Measurements from ENCODE around the gene SRC.
A peak's percentile ranks its signal among the peaks of the same experiment; 100 is the strongest.

The SRC gene

GRCh38 chr20:37390891-37391525, 45.1 kb downstream of the SRC start:
- no peaks in the 10 kb centered on the region for H3K9me3 Mint-ChIP-seq
- DNase-seq, result peak; percentile 16
- H3K27ac Mint-ChIP-seq, result no peak overlapping the region
- no peak overlapping the region for H3K4me3 Mint-ChIP-seq
- no peaks in the 10 kb centered on the region for H3K4me1 Mint-ChIP-seq (ENCODE audit: low read depth)
- H3K36me3 Mint-ChIP-seq (ENCODE audit: low read depth), result no peaks in the 10 kb centered on the region
- no peaks in the 10 kb centered on the region for H3K27me3 Mint-ChIP-seq

- Mint-ChIP-seq H3K9me3 (no peaks in the 10 kb centered on the region), H3K27me3 (no peaks in the 10 kb centered on the region)
These were observed 46.7 kb downstream of the SRC start for GRCh38 chr20:37392441-37393195.

GRCh38 chr20:37393196-37393862, 47.4 kb downstream of the SRC start:
- H3K9me3 Mint-ChIP-seq, result no peaks in the 10 kb centered on the region
- no peak overlapping the region for H3K4me3 Mint-ChIP-seq
- no peak for DNase-seq
- H3K27me3 Mint-ChIP-seq, result no peaks in the 10 kb centered on the region
- H3K36me3 Mint-ChIP-seq (ENCODE audit: low read depth), result no peaks in the 10 kb centered on the region
- H3K4me1 Mint-ChIP-seq (ENCODE audit: low read depth), result no peaks in the 10 kb centered on the region
- H3K27ac Mint-ChIP-seq, result no peak overlapping the region

More at GRCh38 chr20:37392441-37393195, 46.7 kb downstream of the SRC start:
- Mint-ChIP-seq H3K27ac (no peak overlapping the region), H3K36me3 (ENCODE audit: low read depth) (no peaks in the 10 kb centered on the region), H3K4me3 (no peak overlapping the region), H3K4me1 (ENCODE audit: low read depth) (no peaks in the 10 kb centered on the region)
- DNase-seq, result no peak

- H3K27ac Mint-ChIP-seq, result no peak overlapping the region
- H3K36me3 Mint-ChIP-seq (ENCODE audit: low read depth), result no peaks in the 10 kb centered on the region
- H3K9me3 Mint-ChIP-seq, result no peaks in the 10 kb centered on the region
- DNase-seq, result no peak
- H3K4me3 Mint-ChIP-seq, result no peak overlapping the region
- no peaks in the 10 kb centered on the region for H3K27me3 Mint-ChIP-seq
- H3K4me1 Mint-ChIP-seq (ENCODE audit: low read depth), result no peaks in the 10 kb centered on the region
These were observed 48.1 kb downstream of the SRC start for GRCh38 chr20:37393863-37394542.

GRCh38 chr20:37394543-37395409, 48.8 kb downstream of the SRC start:
- Mint-ChIP-seq H3K27ac (no peak overlapping the region), H3K4me1 (ENCODE audit: low read depth) (no peaks in the 10 kb centered on the region), H3K27me3 (no peaks in the 10 kb centered on the region), H3K4me3 (no peak overlapping the region), H3K36me3 (ENCODE audit: low read depth) (no peaks in the 10 kb centered on the region), H3K9me3 (no peaks in the 10 kb centered on the region)
- no peak for DNase-seq

GRCh38 chr20:37395410-37395797, 49.5 kb downstream of the SRC start:
- H3K27me3 Mint-ChIP-seq, result no peaks in the 10 kb centered on the region
- no peaks in the 10 kb centered on the region for H3K9me3 Mint-ChIP-seq
- H3K36me3 Mint-ChIP-seq (ENCODE audit: low read depth), result no peaks in the 10 kb centered on the region
- no peak overlapping the region for H3K27ac Mint-ChIP-seq
- H3K4me1 Mint-ChIP-seq (ENCODE audit: low read depth), result no peaks in the 10 kb centered on the region
- no peak overlapping the region for H3K4me3 Mint-ChIP-seq
- no peak for DNase-seq

- Mint-ChIP-seq H3K9me3 (no peaks in the 10 kb centered on the region), H3K27me3 (no peaks in the 10 kb centered on the region), H3K4me3 (no peak overlapping the region), H3K36me3 (ENCODE audit: low read depth) (no peaks in the 10 kb centered on the region), H3K4me1 (ENCODE audit: low read depth) (no peaks in the 10 kb centered on the region), H3K27ac (no peak overlapping the region)
- DNase-seq, result no peak
These were observed 50.0 kb downstream of the SRC start for GRCh38 chr20:37395921-37396415.

GRCh38 chr20:37396416-37397075, 50.6 kb downstream of the SRC start:
- H3K4me1 Mint-ChIP-seq (ENCODE audit: low read depth), result no peaks in the 10 kb centered on the region
- H3K4me3 Mint-ChIP-seq, result no peak overlapping the region
- no peak for DNase-seq
- no peaks in the 10 kb centered on the region for H3K27me3 Mint-ChIP-seq
- H3K9me3 Mint-ChIP-seq, result no peaks in the 10 kb centered on the region
- H3K27ac Mint-ChIP-seq, result no peak overlapping the region
- no peaks in the 10 kb centered on the region for H3K36me3 Mint-ChIP-seq (ENCODE audit: low read depth)

- H3K27ac Mint-ChIP-seq, result no peak overlapping the region
- H3K27me3 Mint-ChIP-seq, result no peaks in the 10 kb centered on the region
- H3K4me3 Mint-ChIP-seq, result no peak overlapping the region
- H3K9me3 Mint-ChIP-seq, result no peaks in the 10 kb centered on the region
- H3K4me1 Mint-ChIP-seq (ENCODE audit: low read depth), result no peaks in the 10 kb centered on the region
- H3K36me3 Mint-ChIP-seq (ENCODE audit: low read depth), result no peaks in the 10 kb centered on the region
- no peak for DNase-seq
These were observed 51.4 kb downstream of the SRC start for GRCh38 chr20:37397076-37397953.

- Mint-ChIP-seq H3K4me1 (ENCODE audit: low read depth) (no peaks in the 10 kb centered on the region), H3K27me3 (no peaks in the 10 kb centered on the region), H3K9me3 (no peaks in the 10 kb centered on the region), H3K4me3 (no peak overlapping the region), H3K36me3 (ENCODE audit: low read depth) (no peaks in the 10 kb centered on the region), H3K27ac (no peak overlapping the region)
- DNase-seq, result no peak
These were observed 52.2 kb downstream of the SRC start for GRCh38 chr20:37397954-37398749.

- H3K36me3 Mint-ChIP-seq (ENCODE audit: low read depth), result no peaks in the 10 kb centered on the region
- H3K4me3 Mint-ChIP-seq, result no peak overlapping the region
- no peaks in the 10 kb centered on the region for H3K27me3 Mint-ChIP-seq
- H3K27ac Mint-ChIP-seq, result no peak overlapping the region
- H3K4me1 Mint-ChIP-seq (ENCODE audit: low read depth), result no peaks in the 10 kb centered on the region
- no peaks in the 10 kb centered on the region for H3K9me3 Mint-ChIP-seq
- no peak for DNase-seq
These were observed 53.0 kb downstream of the SRC start for GRCh38 chr20:37398750-37399621.
